Measurements from ENCODE around the gene CDH2. TPM values are rescaled to one million over a fixed set of nuclear protein-coding genes. Genes with fewer than 3 reads are reported as not detected.

Gene CDH2
- total RNA-seq, 4 donors from 2014 or later = 0.13 to 0.95 (median 0.64) TPM

DNA sequence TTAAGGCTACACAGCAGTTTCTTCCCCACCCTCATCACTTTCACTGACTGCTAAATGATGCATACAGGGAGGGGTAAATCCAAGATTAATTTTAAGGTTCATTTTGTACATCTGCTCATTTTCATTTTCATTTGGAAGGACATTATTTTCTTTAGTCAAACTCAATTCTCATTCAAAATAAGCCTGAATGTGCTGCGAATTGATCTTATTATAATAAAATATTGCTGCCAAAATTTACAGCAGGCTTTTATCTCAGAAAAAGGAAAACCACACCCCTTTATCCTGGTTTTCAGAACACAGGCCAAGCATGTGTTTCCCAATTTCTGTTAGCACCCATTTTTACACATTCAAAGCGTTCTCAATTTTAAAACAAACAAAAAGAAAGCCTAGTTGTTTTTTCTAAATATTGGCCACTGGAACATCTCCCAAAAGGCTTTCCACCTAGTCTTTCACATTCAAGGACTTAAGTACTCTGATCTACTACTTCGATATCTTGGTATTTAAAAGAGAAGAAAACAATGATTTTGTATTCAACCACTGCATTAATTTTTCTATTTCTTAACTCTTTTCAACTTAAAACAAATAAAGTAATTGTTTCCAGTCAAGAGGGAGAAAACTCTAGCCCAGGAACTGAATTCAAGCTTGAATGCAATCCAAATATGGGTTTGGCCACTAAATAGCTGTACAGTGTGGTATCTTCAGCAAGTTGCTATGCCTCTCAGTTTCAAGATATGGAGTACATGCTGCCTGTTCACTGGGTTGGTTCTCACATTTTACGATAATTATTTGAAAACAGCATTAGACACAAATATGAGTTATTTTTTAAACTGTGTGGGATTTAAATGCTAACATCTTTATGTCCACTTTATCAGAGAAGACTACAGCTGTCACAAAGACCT, 52.5 kb downstream of the CDH2 start:
- 40 to 50% methylated on average over 4 of the region's 4 CpGs for WGBS, 2 donors
- intact Hi-C loops (cut with DNase I; ENCODE audit: low total_unique reads) = no loop called here
- no peak for DNase-seq (ENCODE audit: low spot score in 2 of 2)
- TF ChIP-seq, protein P1, sequence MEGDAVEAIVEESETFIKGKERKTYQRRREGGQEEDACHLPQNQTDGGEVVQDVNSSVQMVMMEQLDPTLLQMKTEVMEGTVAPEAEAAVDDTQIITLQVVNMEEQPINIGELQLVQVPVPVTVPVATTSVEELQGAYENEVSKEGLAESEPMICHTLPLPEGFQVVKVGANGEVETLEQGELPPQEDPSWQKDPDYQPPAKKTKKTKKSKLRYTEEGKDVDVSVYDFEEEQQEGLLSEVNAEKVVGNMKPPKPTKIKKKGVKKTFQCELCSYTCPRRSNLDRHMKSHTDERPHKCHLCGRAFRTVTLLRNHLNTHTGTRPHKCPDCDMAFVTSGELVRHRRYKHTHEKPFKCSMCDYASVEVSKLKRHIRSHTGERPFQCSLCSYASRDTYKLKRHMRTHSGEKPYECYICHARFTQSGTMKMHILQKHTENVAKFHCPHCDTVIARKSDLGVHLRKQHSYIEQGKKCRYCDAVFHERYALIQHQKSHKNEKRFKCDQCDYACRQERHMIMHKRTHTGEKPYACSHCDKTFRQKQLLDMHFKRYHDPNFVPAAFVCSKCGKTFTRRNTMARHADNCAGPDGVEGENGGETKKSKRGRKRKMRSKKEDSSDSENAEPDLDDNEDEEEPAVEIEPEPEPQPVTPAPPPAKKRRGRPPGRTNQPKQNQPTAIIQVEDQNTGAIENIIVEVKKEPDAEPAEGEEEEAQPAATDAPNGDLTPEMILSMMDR (IDR thresholded peaks at IDR 0.05) = no peak
- TF ChIP-seq POLR2A (IDR thresholded peaks at IDR 0.05) = no peak
- H3K4me3 ChIP-seq (ENCODE audit: low read depth, poor library complexity, severe bottlenecking) = no peak overlapping the region

DNA sequence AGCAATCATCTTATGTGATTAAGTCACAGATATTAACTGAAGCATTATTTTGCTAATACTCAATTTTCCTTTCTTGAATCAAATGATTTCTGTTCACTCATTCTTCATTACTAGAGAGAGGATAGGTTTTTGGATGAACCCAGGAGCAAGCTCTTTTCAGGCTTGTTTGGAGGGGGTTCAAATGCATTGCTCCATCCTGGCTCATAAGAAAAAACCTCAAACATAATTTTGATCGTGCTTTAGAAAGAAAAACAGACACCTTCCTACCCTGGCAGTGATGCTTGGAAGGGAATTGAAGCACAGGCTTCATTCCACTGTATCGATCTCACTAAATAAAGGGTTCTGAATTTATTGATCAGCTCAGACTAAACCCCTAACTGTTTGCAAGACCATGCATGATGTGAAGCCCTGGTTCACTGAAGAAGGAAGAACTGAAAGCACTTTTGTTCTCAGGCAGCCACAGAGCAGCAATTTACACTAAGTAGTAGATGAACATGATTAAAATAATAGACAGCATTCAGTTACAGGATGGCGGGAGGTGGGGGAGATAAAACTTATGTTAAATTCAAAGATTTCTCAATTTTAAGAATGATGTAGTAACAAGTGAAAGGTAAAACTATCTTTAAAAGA, 53.4 kb downstream of the CDH2 start:
- intact Hi-C loops (cut with DNase I; ENCODE audit: low total_unique reads) = no loop called here
- TF ChIP-seq POLR2A (IDR thresholded peaks at IDR 0.05) = no peak
- TF ChIP-seq, protein P1 (IDR thresholded peaks at IDR 0.05) = no peak
- WGBS, 2 donors = 45 to 54% methylated on average over 3 of the region's 3 CpGs
- H3K4me3 ChIP-seq (ENCODE audit: low read depth, poor library complexity, severe bottlenecking) = no peak overlapping the region
- no peak for DNase-seq (ENCODE audit: low spot score in 2 of 2)

DNA sequence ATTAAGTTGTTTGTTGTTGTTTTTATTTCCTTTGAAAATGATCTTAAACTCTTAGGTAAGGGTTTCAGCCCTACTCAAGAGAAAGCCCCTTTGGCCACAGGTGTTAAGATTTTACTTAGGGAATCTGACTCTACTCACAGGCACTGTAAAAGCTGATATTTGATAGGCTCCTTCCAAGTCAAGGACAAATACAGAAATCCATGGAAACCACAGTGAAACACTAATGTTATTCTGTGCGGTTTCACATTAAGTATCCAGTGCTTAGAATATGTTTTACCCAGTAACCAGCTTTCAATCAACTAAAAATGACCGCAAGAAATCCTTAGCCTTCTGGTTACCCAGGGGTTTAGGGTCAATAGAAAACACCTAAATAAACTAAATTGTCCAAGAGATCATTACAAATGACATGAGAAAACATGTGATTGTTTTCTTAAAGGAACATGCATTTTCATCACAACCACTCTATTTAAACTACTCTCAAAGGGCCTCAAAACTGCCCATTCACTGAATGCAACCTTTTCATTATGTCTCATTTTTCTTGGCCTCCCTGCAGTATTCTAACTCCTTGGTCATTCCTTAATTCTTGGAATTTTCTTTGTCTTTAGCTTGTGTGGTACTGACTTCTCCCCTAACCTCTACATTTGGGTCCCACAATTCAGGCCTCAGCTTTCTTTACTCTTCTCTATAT, 56.0 kb downstream of the CDH2 start:
- no peak overlapping the region for H3K4me3 ChIP-seq (ENCODE audit: low read depth, poor library complexity, severe bottlenecking)
- WGBS, 2 donors = 93 to 94% methylated on average over 2 of the region's 2 CpGs
- intact Hi-C loops (cut with DNase I; ENCODE audit: low total_unique reads) = no loop called here
- no peak for DNase-seq (ENCODE audit: low spot score in 2 of 2)
- TF ChIP-seq POLR2A (IDR thresholded peaks at IDR 0.05) = no peak
- TF ChIP-seq, protein P1 (IDR thresholded peaks at IDR 0.05) = no peak

DNA sequence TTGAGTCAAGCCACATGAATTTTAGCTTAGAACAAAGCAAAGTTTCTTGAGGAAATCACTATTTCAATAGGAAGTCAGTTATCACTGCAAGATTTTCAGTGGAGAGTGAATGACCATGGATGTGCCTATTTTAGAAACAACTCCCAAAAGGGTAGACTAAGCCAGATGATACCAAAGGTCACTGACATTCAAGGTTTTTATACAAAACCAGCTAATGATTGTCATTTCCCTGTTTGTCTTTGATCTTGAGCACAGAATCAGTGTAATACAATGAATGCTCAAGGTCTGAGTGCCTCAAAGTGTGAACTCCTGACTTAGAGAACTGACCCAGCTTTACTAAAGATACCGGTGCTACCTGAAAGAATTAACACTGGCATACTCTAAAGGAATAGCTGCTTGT, 60.5 kb downstream of the CDH2 start:
- H3K4me3 ChIP-seq (ENCODE audit: low read depth, poor library complexity, severe bottlenecking) = no peak overlapping the region
- WGBS, 2 donors = 72 to 92% methylated on average over 1 of the region's 1 CpG
- TF ChIP-seq, protein P1 (IDR thresholded peaks at IDR 0.05) = no peak
- TF ChIP-seq POLR2A (IDR thresholded peaks at IDR 0.05) = no peak
- no peak for DNase-seq (ENCODE audit: low spot score in 2 of 2)
- intact Hi-C loops (cut with DNase I; ENCODE audit: low total_unique reads) = no loop called here

DNA sequence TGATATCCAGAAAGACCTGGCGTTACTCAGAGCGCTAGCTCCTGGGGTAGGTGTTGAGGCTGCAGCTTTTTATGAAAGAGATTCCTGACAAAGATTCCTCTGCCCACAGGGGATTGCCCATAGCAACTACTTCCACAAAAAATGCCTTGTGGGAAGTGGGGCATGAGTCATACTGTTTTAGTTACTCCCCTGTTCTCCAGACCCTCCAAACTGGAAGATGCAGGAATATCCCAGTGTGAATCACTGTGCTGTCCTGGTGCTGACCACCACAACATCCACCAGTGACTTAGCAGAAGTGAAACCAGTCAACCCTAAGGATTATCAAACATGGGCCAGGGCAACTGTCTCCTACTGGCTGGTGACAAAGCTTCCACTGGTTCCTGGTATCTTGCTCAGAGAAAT, 61.8 kb downstream of the CDH2 start:
- intact Hi-C loops (cut with DNase I; ENCODE audit: low total_unique reads) = no loop called here
- WGBS, 2 donors = 91 to 98% methylated on average over 2 of the region's 2 CpGs
- no peak overlapping the region for H3K4me3 ChIP-seq (ENCODE audit: low read depth, poor library complexity, severe bottlenecking)

More for the DNA sequence above, 61.8 kb downstream of the CDH2 start:
- DNase-seq (ENCODE audit: low spot score in 2 of 2) = no peak
- no peak for TF ChIP-seq POLR2A (IDR thresholded peaks at IDR 0.05)
- TF ChIP-seq, protein P1 (IDR thresholded peaks at IDR 0.05) = no peak

Measured in lower leg skin (tissue), 4 donors.